ENCODE data around the gene TRPC6.

Gene TRPC6

DNA sequence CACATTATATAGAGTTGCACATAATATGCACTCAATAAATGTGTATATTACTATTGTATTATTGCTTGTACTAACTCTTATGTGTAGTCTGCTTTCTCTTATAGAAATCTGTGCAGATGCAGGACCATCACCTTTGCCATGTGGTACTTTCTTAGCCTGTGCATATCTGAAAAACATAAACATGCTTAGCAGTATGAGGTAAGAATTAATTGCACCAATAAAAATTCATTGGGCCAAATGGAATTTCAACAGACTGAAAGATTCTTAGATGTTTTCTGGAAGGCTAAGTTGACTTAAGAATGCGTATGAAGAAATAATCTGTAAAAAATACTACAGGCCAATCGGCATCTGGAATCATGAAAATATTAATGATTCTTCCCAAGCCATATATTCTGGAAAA lies 55.3 kb downstream of the TRPC6 start:
- in situ Hi-C loops (cut with MboI; ENCODE audit: low pct_unique_long_range_greater_than_20kb, low sequenced_read_pairs, unreplicated experiment): no loop called here
- no peak for TF ChIP-seq CTCF (IDR thresholded peaks at IDR 0.05; ENCODE audit: extremely low read depth, insufficient read depth, missing control alignments)

GRCh38 chr11:101523634-101524260 lies 60.1 kb downstream of the TRPC6 start:
- in situ Hi-C loops (cut with MboI; ENCODE audit: low pct_unique_long_range_greater_than_20kb, low sequenced_read_pairs, unreplicated experiment): no loop called here
- DNase-seq (ENCODE audit: low spot score): no peak
- TF ChIP-seq CTCF (IDR thresholded peaks at IDR 0.05; ENCODE audit: extremely low read depth, insufficient read depth, missing control alignments): no peak

More for the DNA sequence above, 55.3 kb downstream of the TRPC6 start:
- no peak for DNase-seq (ENCODE audit: low spot score)

GRCh38 chr11:101523193-101523592 lies 60.6 kb downstream of the TRPC6 start:
- DNase-seq (ENCODE audit: low spot score): no peak
- TF ChIP-seq CTCF (IDR thresholded peaks at IDR 0.05; ENCODE audit: extremely low read depth, insufficient read depth, missing control alignments): no peak
- in situ Hi-C loops (cut with MboI; ENCODE audit: low pct_unique_long_range_greater_than_20kb, low sequenced_read_pairs, unreplicated experiment): no loop called here

DNA sequence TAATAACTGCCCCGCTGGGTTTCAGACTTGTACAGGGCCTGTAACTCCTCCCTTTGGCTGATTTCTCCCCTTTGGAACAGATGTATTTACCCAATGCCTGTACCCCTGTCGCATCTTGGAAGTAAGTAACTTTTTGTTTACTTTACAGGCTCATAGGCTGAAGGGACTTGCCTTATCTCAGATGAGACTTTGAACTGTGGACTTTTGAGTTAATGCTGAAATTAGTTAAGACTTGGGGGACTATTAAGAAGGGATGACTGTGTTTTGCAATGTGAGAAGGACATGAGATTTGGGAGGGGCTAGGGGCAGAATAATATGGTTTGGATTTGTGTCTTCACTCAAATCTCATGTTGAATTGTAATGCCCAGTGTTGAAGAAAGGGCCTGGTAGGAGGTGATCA lies 62.0 kb downstream of the TRPC6 start:
- in situ Hi-C loops (cut with MboI; ENCODE audit: low pct_unique_long_range_greater_than_20kb, low sequenced_read_pairs, unreplicated experiment): no loop called here

GRCh38 chr11:101516546-101516945 lies 67.3 kb downstream of the TRPC6 start:
- no peak for TF ChIP-seq CTCF (IDR thresholded peaks at IDR 0.05; ENCODE audit: extremely low read depth, insufficient read depth, missing control alignments)
- no peak for DNase-seq (ENCODE audit: low spot score)
- in situ Hi-C loops (cut with MboI; ENCODE audit: low pct_unique_long_range_greater_than_20kb, low sequenced_read_pairs, unreplicated experiment): no loop called here

More for the DNA sequence above, 62.0 kb downstream of the TRPC6 start:
- no peak for DNase-seq (ENCODE audit: low spot score)
- TF ChIP-seq CTCF (IDR thresholded peaks at IDR 0.05; ENCODE audit: extremely low read depth, insufficient read depth, missing control alignments): no peak

GRCh38 chr11:101511065-101511464 lies 72.7 kb downstream of the TRPC6 start:
- in situ Hi-C loops (cut with MboI; ENCODE audit: low pct_unique_long_range_greater_than_20kb, low sequenced_read_pairs, unreplicated experiment): no loop called here
- no peak for DNase-seq (ENCODE audit: low spot score)
- no peak for TF ChIP-seq CTCF (IDR thresholded peaks at IDR 0.05; ENCODE audit: extremely low read depth, insufficient read depth, missing control alignments)
